LHCN-M2 (cell line): ENCODE data around the gene SYNGAP1. TPM values are rescaled to one million over a fixed set of nuclear protein-coding genes. Genes with fewer than 3 reads are reported as not detected.
"Not testable (repeated sequence)": the region's sequence is repeated elsewhere in the genome, so short reads cannot be mapped to it uniquely, and the experiment has no call there.

ENCODE experiments used
- DNase-seq: peaks from one replicate; pipeline ENCODE4 v3.0.0-alpha.2; 2012; ENCODE audit warnings: low read depth
- polyA plus RNA-seq: library from polyadenylated mRNA; unstranded; fragments of >200 nt; gene quantifications from one replicate; pipeline ENCODE4 v1.2.1, GENCODE V29; 2012; ENCODE audit warnings: missing spikeins
- total RNA-seq: library from RNA; depleted of rRNA; stranded (reverse); fragments of >200 nt; gene quantifications from 2 replicates; pipeline ENCODE4 v1.2.3, GENCODE V29; 2014; rRNA removed

SYNGAP1 gene
- 2.4 and 4.2 TPM in 2 replicates for total RNA-seq
- 5.9 TPM for polyA plus RNA-seq

GRCh38 chr6:33419580-33420490 lies at the start of gene SYNGAP1:
Gene SYNGAP1 (plus strand): TSS chr6:33420065. CDS start chr6:33420265, 200 bp downstream.
- peak; percentile 44 for DNase-seq

- DNase-seq = not testable (repeated sequence)
Observed at GRCh38 chr6:33371901-33372300, 48.0 kb upstream of the SYNGAP1 start.

GRCh38 chr6:33372526-33373123 lies 47.2 kb upstream of the SYNGAP1 start:
- DNase-seq = no peak

GRCh38 chr6:33373960-33374910 lies 45.6 kb upstream of the SYNGAP1 start:
- DNase-seq = no peak

- DNase-seq = peak; percentile 78
Observed at GRCh38 chr6:33375143-33375671, 44.7 kb upstream of the SYNGAP1 start.

- DNase-seq = no peak
Observed at GRCh38 chr6:33377171-33377570, 42.7 kb upstream of the SYNGAP1 start.

GRCh38 chr6:33379184-33379583 lies 40.7 kb upstream of the SYNGAP1 start:
- DNase-seq = not testable (repeated sequence)

GRCh38 chr6:33380272-33380981 lies 39.4 kb upstream of the SYNGAP1 start:
- DNase-seq = no peak

- no peak for DNase-seq
Observed at GRCh38 chr6:33383427-33384185, 36.3 kb upstream of the SYNGAP1 start.

- peak; percentile 70 for DNase-seq
Observed at GRCh38 chr6:33384581-33385020, 35.3 kb upstream of the SYNGAP1 start.

- no peak for DNase-seq
Observed at GRCh38 chr6:33390173-33390572, 29.7 kb upstream of the SYNGAP1 start.

GRCh38 chr6:33390767-33391277 lies 29.0 kb upstream of the SYNGAP1 start:
- DNase-seq = no peak

GRCh38 chr6:33391278-33391921 lies 28.5 kb upstream of the SYNGAP1 start, which contains the start of gene KIFC1:
Gene KIFC1 (plus strand): TSS chr6:33391823. CDS start chr6:33391986, 163 bp downstream.
- DNase-seq = peak; percentile 100

GRCh38 chr6:33391922-33392594 lies 27.8 kb upstream of the SYNGAP1 start:
- peak; percentile 52 for DNase-seq

GRCh38 chr6:33392595-33392948 lies 27.3 kb upstream of the SYNGAP1 start:
- peak; percentile 56 for DNase-seq

GRCh38 chr6:33392979-33393378 lies 26.9 kb upstream of the SYNGAP1 start:
- no peak for DNase-seq

GRCh38 chr6:33397541-33397940 lies 22.3 kb upstream of the SYNGAP1 start:
- DNase-seq = no peak

GRCh38 chr6:33398601-33399000 lies 21.3 kb upstream of the SYNGAP1 start:
- DNase-seq = not testable (repeated sequence)
